Gastroesophageal sphincter (tissue), 3 donors: ENCODE data around the gene OR4D9.

Source experiments
- EP300 ChIP-seq: sonication (generic); formaldehyde crosslinking; IDR thresholded peaks from one replicate; pipeline ENCODE4 v1.6.1; 2017; ENCODE audit warnings: antibody characterized with exemption, mild to moderate bottlenecking
- POLR2A ChIP-seq, 2 donors: fragments of 450-650 bp; IDR thresholded peaks; one replicate each; pipeline ENCODE4 v1.6.1; 2017; ENCODE audit warnings: antibody characterized with exemption in 2 of 2, mild to moderate bottlenecking in 2 of 2, moderate library complexity in 1 of 2
- POLR2AphosphoS5 ChIP-seq: sonication (generic); formaldehyde crosslinking; IDR thresholded peaks from one replicate; pipeline ENCODE4 v1.6.1; 2017; ENCODE audit warnings: antibody characterized with exemption
- TF ChIP-seq, protein P1 (sequence below), 4 experiments: fragments of 200-600 bp in 2 of 4; fragments of 450-650 bp in 2 of 4; sonication (generic) in 1 of 4; IDR thresholded peaks; one replicate each; pipeline ENCODE4 v1.5.1; 2017 to 2019; ENCODE audit warnings: antibody characterized with exemption in 4 of 4, mild to moderate bottlenecking in 2 of 4, moderate library complexity in 2 of 4

DNA sequence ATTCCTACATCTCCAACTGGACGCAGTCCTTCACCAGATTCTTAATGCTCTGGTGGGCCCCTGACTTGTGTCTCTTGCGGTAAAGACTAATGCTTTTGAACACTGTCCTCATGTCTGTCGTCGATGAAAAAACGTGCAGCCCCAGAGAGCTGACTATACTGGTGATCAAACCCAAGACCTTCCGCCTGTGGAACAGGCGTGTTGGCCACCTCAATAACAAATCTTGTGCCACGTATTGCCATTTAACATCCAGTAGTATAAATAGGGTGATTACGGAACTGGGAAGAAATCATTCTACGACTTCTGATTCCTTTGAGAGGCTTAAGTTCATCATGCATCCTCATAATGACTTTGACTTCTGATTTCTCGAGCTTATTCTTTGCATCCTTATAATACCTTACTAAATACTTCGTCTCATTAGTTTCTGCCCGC lies 45.6 kb downstream of the OR4D9 start:
- TF ChIP-seq POLR2AphosphoS5 (no peak), EP300 (no peak), POLR2A (IDR thresholded peaks at IDR 0.05) (no peak)
- TF ChIP-seq, protein P1, sequence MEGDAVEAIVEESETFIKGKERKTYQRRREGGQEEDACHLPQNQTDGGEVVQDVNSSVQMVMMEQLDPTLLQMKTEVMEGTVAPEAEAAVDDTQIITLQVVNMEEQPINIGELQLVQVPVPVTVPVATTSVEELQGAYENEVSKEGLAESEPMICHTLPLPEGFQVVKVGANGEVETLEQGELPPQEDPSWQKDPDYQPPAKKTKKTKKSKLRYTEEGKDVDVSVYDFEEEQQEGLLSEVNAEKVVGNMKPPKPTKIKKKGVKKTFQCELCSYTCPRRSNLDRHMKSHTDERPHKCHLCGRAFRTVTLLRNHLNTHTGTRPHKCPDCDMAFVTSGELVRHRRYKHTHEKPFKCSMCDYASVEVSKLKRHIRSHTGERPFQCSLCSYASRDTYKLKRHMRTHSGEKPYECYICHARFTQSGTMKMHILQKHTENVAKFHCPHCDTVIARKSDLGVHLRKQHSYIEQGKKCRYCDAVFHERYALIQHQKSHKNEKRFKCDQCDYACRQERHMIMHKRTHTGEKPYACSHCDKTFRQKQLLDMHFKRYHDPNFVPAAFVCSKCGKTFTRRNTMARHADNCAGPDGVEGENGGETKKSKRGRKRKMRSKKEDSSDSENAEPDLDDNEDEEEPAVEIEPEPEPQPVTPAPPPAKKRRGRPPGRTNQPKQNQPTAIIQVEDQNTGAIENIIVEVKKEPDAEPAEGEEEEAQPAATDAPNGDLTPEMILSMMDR (IDR thresholded peaks at IDR 0.05) = no peak
